Keratinocyte (primary cell): ENCODE data around the gene VPS26A. TPM values are rescaled to one million over a fixed set of nuclear protein-coding genes. Genes with fewer than 3 reads are reported as not detected.

Experiments used
- DNase-seq: peaks from one replicate; pipeline ENCODE4 v3.0.0-alpha.2; 2011; ENCODE audit warnings: low read depth, missing footprints, low spot score
- FAIRE-seq: peaks from 2 replicates; lab custom pipeline; 2011; peaks lifted over from hg19 to GRCh38; lab: Jason Lieb, UNC
- H2AFZ ChIP-seq: 2 replicates; pipeline ENCODE4 v1.6.0; 2012; ENCODE audit warnings: low read length, control low read depth, inconsistent platforms; ENCODE audit not compliant: control insufficient read depth
- H3K27ac ChIP-seq: 2 replicates; pipeline ENCODE4 v1.5.1; 2011; ENCODE audit warnings: low read length; ENCODE audit not compliant: control insufficient read depth, insufficient read depth
- H3K27me3 ChIP-seq: 3 replicates; pipeline ENCODE4 v1.6.0; 2011; ENCODE audit warnings: low read length; ENCODE audit not compliant: control insufficient read depth, insufficient read depth; ENCODE audit errors: extremely low read depth
- H3K36me3 ChIP-seq, 2 experiments: 2 replicates in 1 of 2; 3 replicates in 1 of 2; pipeline ENCODE4 v1.5.1; 2011; ENCODE audit warnings: low read length in 2 of 2, mild to moderate bottlenecking in 1 of 2; ENCODE audit not compliant: control insufficient read depth in 2 of 2, insufficient read depth in 2 of 2; ENCODE audit errors: extremely low read depth in 1 of 2
- H3K4me1 ChIP-seq: 3 replicates; pipeline ENCODE4 v1.5.1; 2011; ENCODE audit warnings: low read length; ENCODE audit not compliant: control insufficient read depth, insufficient read depth; ENCODE audit errors: extremely low read depth
- H3K4me2 ChIP-seq: 3 replicates; pipeline ENCODE4 v1.6.0; 2011; ENCODE audit warnings: low read depth, low read length; ENCODE audit not compliant: control insufficient read depth, insufficient read depth; ENCODE audit errors: extremely low read depth
- H3K4me3 ChIP-seq, 3 experiments: fragments of 200-600 bp in 1 of 3; sonication (generic) in 1 of 3; 2 replicates in 2 of 3; 3 replicates in 1 of 3; pipeline ENCODE4 v1.5.1; 2011 to 2016; ENCODE audit warnings: low read length in 3 of 3, mild to moderate bottlenecking in 3 of 3, control low read depth in 2 of 3, inconsistent platforms in 1 of 3, low read depth in 1 of 3, mixed read lengths in 1 of 3, mixed run types in 1 of 3, moderate library complexity in 1 of 3; ENCODE audit not compliant: control insufficient read depth in 2 of 3, insufficient read depth in 2 of 3; ENCODE audit errors: extremely low read depth in 1 of 3
- H3K79me2 ChIP-seq: 2 replicates; pipeline ENCODE4 v1.6.0; 2012; ENCODE audit warnings: low read length; ENCODE audit not compliant: control insufficient read depth, insufficient read depth
- H3K9ac ChIP-seq: 3 replicates; pipeline ENCODE4 v1.6.0; 2011; ENCODE audit warnings: low read length; ENCODE audit not compliant: control insufficient read depth, insufficient read depth; ENCODE audit errors: extremely low read depth
- H3K9me1 ChIP-seq: 3 replicates; pipeline ENCODE4 v1.6.0; 2011; ENCODE audit warnings: low read length; ENCODE audit not compliant: control insufficient read depth, insufficient read depth; ENCODE audit errors: extremely low read depth
- H3K9me3 ChIP-seq: 2 replicates; pipeline ENCODE4 v1.5.1; 2012; ENCODE audit warnings: low read depth, low read length; ENCODE audit not compliant: control insufficient read depth
- H4K20me1 ChIP-seq: 3 replicates; pipeline ENCODE4 v1.6.0; 2011; ENCODE audit warnings: low read length; ENCODE audit not compliant: control insufficient read depth, insufficient read depth; ENCODE audit errors: extremely low read depth
- EZH2 ChIP-seq: IDR thresholded peaks from one replicate; pipeline ENCODE4 v1.6.1; 2012; ENCODE audit warnings: inconsistent platforms, mild to moderate bottlenecking, low read length, moderate library complexity
- dilution Hi-C: fragments of 300-500 bp; cut with MboI; formaldehyde crosslinking; loops from one replicate; pipeline ENCODE4 v1.7.0; 2020; ENCODE audit warnings: low sequenced_read_pairs; ENCODE audit not compliant: extremely low pct_ligation_motif_present
- polyA plus RNA-seq, 5 experiments: library from polyadenylated mRNA; depleted of rRNA in 3 of 5; stranded (reverse) in 3 of 5; stranded (forward) in 1 of 5; unstranded in 1 of 5; fragments of >200 nt; gene quantifications; 1 replicate in 1 of 5; 2 replicates in 3 of 5; 3 replicates in 1 of 5; pipeline versions ENCODE4 v1.2.1 to v1.2.3, GENCODE V29; 2011 to 2012; ENCODE audit warnings: missing spikeins in 2 of 5, low read depth in 1 of 5, low replicate concordance in 1 of 5
- TF ChIP-seq, protein P1 (sequence below), 3 experiments: IDR thresholded peaks in 1 of 3; conservative IDR thresholded peaks in 1 of 3; optimal IDR thresholded peaks in 1 of 3; 2 replicates in 2 of 3; 3 replicates in 1 of 3; pipeline versions ENCODE3 to v1.5.1; 2011; ENCODE audit warnings: low read length in 3 of 3, mild to moderate bottlenecking in 3 of 3, moderate library complexity in 2 of 3, control low read depth in 1 of 3, inconsistent platforms in 1 of 3; ENCODE audit not compliant: insufficient read depth in 2 of 3; ENCODE audit errors: extremely low read depth in 1 of 3

VPS26A gene
- polyA plus RNA-seq, 1 donor (not counting 4 experiments of a cell fraction or from before 2014, with no cell fraction given): 64.3 TPM

DNA sequence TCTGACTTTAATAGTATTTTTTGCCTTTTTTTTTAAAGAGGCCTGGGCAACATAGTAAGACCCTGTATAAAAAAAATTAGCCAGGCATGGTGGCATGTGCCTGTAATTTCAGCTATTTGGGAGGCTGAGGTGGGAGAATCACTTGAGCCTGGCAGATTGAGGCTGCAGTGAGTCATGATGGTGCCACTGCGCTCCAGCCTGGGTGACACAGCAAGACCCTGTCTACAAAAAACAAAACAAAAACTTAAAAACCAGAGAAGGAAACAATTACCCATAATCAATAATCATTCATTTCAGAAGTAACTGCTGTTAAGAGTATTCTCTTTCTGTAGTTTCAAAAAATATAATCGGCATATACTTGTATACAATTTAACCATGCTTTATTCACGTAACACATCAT is 28.0 kb downstream of the VPS26A start:
- no peak for TF ChIP-seq EZH2
- TF ChIP-seq, protein P1, sequence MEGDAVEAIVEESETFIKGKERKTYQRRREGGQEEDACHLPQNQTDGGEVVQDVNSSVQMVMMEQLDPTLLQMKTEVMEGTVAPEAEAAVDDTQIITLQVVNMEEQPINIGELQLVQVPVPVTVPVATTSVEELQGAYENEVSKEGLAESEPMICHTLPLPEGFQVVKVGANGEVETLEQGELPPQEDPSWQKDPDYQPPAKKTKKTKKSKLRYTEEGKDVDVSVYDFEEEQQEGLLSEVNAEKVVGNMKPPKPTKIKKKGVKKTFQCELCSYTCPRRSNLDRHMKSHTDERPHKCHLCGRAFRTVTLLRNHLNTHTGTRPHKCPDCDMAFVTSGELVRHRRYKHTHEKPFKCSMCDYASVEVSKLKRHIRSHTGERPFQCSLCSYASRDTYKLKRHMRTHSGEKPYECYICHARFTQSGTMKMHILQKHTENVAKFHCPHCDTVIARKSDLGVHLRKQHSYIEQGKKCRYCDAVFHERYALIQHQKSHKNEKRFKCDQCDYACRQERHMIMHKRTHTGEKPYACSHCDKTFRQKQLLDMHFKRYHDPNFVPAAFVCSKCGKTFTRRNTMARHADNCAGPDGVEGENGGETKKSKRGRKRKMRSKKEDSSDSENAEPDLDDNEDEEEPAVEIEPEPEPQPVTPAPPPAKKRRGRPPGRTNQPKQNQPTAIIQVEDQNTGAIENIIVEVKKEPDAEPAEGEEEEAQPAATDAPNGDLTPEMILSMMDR (optimal IDR thresholded peaks at IDR 0.05 in 1 of 3, IDR thresholded peaks at IDR 0.05 in 1 of 3, conservative IDR thresholded peaks at IDR 0.05 in 1 of 3; ENCODE audit: extremely low read depth in 1 of 3, insufficient read depth in 2 of 3, low read length in 3 of 3): no peak
- FAIRE-seq: no peak
- Histone ChIP-seq H3K4me3 (no peak overlapping the region), H3K27ac (no peak overlapping the region), H3K4me2 (no peak overlapping the region), H2AFZ (no peak overlapping the region), H4K20me1 (no peaks in the 10 kb centered on the region), H3K9ac (no peak overlapping the region), H3K79me2 (peaks cover 18% of the 10 kb centered on the region), H3K9me1 (no peaks in the 10 kb centered on the region), H3K4me1 (no peaks in the 10 kb centered on the region), H3K27me3 (no peaks in the 10 kb centered on the region), H3K36me3 (no peaks in the 10 kb centered on the region), H3K9me3 (no peaks in the 10 kb centered on the region)
- dilution Hi-C loops: no loop called here
- DNase-seq: no peak

DNA sequence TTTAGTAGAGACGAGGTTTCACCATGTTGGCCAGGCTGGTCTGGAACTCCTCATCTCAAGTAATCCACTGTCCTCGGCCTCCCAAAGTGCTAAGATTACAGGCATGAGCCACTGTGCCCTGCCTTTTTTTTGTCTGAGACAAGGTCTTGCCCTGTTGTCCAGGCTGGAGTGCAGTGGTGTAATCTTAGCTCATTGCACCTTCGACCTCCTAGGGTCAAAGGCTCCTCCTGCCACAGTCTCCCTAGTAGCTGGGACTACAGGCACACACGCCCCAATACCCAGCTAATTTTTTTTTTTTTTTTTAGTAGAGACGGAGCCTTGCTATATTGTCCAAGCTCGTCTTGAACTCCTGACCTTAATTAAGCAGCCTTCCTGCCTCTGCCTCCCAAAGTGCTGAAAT is 29.2 kb downstream of the VPS26A start:
- Histone ChIP-seq H3K4me1 (no peaks in the 10 kb centered on the region), H3K4me3 (no peak overlapping the region), H3K9me3 (no peaks in the 10 kb centered on the region), H3K27ac (no peak overlapping the region), H3K9ac (no peak overlapping the region), H3K36me3 (peaks cover 0 to 1% of the 10 kb centered on the region in 2 experiments), H3K27me3 (no peaks in the 10 kb centered on the region), H2AFZ (no peak overlapping the region), H4K20me1 (no peaks in the 10 kb centered on the region), H3K79me2 (peaks cover 13% of the 10 kb centered on the region), H3K9me1 (no peaks in the 10 kb centered on the region), H3K4me2 (no peak overlapping the region)
- DNase-seq (no peak), FAIRE-seq (no peak)
- no peak for TF ChIP-seq EZH2
- TF ChIP-seq, protein P1 (optimal IDR thresholded peaks at IDR 0.05 in 1 of 3, IDR thresholded peaks at IDR 0.05 in 1 of 3, conservative IDR thresholded peaks at IDR 0.05 in 1 of 3; ENCODE audit: extremely low read depth in 1 of 3, insufficient read depth in 2 of 3, low read length in 3 of 3): no peak
- dilution Hi-C loops: no loop called here
